Hepatocyte (in vitro differentiated cells): ENCODE results near the gene CNNM2.

ENCODE experiments used
- EZH2 ChIP-seq: fragments of 200-600 bp; sonication (generic); IDR thresholded peaks from 2 replicates; pipeline ENCODE4 v1.6.1; 2016; ENCODE audit warnings: antibody characterized with exemption, mild to moderate bottlenecking, borderline replicate concordance
- EZH2phosphoT487 ChIP-seq: fragments of 200-600 bp; sonication (generic); IDR thresholded peaks from one replicate; pipeline ENCODE4 v1.6.1; 2018; ENCODE audit warnings: antibody characterized with exemption, mild to moderate bottlenecking, low read depth, moderate library complexity; ENCODE audit not compliant: unreplicated experiment, severe bottlenecking
- TF ChIP-seq, protein P1 (sequence below): fragments of 200-600 bp; sonication (generic); IDR thresholded peaks from 2 replicates; pipeline ENCODE4 v1.5.1; 2016; ENCODE audit warnings: antibody characterized with exemption, mild to moderate bottlenecking; ENCODE audit not compliant: poor library complexity

DNA sequence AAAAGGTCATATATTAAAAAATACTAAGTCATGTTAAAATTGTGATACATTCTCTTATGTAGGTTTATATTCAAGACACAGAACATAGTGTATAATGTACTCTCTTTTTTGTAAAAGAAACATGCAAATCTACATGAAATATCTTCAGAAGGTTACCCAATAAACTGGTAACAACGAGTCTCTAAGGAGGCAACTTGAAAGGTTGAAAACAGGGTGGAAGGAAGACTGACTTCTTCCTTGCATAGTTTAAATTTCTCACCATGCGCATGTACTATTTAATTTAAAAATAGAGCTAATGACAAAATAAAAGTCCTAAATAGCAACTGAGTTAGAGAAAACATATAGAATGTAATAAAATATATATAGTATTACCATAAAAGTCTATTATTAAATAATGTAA lies 142.5 kb downstream of the CNNM2 start:
- TF ChIP-seq, protein P1, sequence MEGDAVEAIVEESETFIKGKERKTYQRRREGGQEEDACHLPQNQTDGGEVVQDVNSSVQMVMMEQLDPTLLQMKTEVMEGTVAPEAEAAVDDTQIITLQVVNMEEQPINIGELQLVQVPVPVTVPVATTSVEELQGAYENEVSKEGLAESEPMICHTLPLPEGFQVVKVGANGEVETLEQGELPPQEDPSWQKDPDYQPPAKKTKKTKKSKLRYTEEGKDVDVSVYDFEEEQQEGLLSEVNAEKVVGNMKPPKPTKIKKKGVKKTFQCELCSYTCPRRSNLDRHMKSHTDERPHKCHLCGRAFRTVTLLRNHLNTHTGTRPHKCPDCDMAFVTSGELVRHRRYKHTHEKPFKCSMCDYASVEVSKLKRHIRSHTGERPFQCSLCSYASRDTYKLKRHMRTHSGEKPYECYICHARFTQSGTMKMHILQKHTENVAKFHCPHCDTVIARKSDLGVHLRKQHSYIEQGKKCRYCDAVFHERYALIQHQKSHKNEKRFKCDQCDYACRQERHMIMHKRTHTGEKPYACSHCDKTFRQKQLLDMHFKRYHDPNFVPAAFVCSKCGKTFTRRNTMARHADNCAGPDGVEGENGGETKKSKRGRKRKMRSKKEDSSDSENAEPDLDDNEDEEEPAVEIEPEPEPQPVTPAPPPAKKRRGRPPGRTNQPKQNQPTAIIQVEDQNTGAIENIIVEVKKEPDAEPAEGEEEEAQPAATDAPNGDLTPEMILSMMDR, result no peak
- no peak for TF ChIP-seq EZH2phosphoT487
- TF ChIP-seq EZH2, result no peak
